DMS114 treated with DMSO at 0.1 percent for 48 hours (cell line): Measurements from ENCODE around the gene MCEMP1.

Experiments used
- DNase-seq: peaks from one replicate; lab custom pipeline; 2025; ENCODE audit not compliant: unreplicated experiment; lab: John Stamatoyannopoulos, UW

The MCEMP1 gene

GRCh38 chr19:7720351-7720750, 43.5 kb downstream of the MCEMP1 start:
- no peak for DNase-seq

GRCh38 chr19:7722231-7722651, 45.4 kb downstream of the MCEMP1 start:
- DNase-seq, result no peak

GRCh38 chr19:7725791-7726190, 48.9 kb downstream of the MCEMP1 start:
- DNase-seq, result no peak

- no peak for DNase-seq
Observed at GRCh38 chr19:7729211-7729610, 52.3 kb downstream of the MCEMP1 start.
